Endothelial cell of umbilical vein (primary cell): ENCODE results near the gene KCNJ18.
"Not testable (repeated sequence)": the region's sequence is repeated elsewhere in the genome, so short reads cannot be mapped to it uniquely, and the experiment has no call there.

Experiments used
- JUN ChIP-seq: IDR thresholded peaks from 2 replicates; pipeline ENCODE4 v1.6.1; 2011; ENCODE audit warnings: borderline replicate concordance, low read depth; ENCODE audit not compliant: insufficient read length, insufficient read depth
- POLR2AphosphoS5 ChIP-seq: IDR thresholded peaks from 2 replicates; pipeline ENCODE4 v1.6.1; 2012; ENCODE audit warnings: low read depth, mild to moderate bottlenecking, control low read depth, low read length, moderate library complexity; ENCODE audit not compliant: insufficient read depth

- not testable (repeated sequence) for TF ChIP-seq POLR2AphosphoS5, JUN
These were observed 32.7 kb upstream of the KCNJ18 start for GRCh38 chr17:21659635-21660034.
